Pulmonary artery endothelial cell (primary cell): ENCODE results near the gene RASA3. TPM values are rescaled to one million over a fixed set of nuclear protein-coding genes. Genes with fewer than 3 reads are reported as not detected.
"Not testable (repeated sequence)": the region's sequence is repeated elsewhere in the genome, so short reads cannot be mapped to it uniquely, and the experiment has no call there.

Experiments used
- DNase-seq: peaks from one replicate; pipeline ENCODE4 v3.0.0-alpha.2; 2011; ENCODE audit warnings: low read depth, low spot score
- total RNA-seq: library from RNA; depleted of rRNA; stranded (reverse); fragments of >200 nt; gene quantifications from 2 replicates; pipeline ENCODE4 v1.2.3, GENCODE V29; 2014

Gene RASA3
- total RNA-seq, 1 donor from 2014 or later = 41.5 TPM

GRCh38 chr13:114023716-114024602, 108.5 kb downstream of the RASA3 start:
- DNase-seq = no peak

- DNase-seq = no peak
These were observed 109.5 kb downstream of the RASA3 start for GRCh38 chr13:114022876-114023275.

GRCh38 chr13:114022309-114022669, 110.1 kb downstream of the RASA3 start:
- no peak for DNase-seq

- DNase-seq = no peak
These were observed 110.7 kb downstream of the RASA3 start for GRCh38 chr13:114021464-114022308.

GRCh38 chr13:114020750-114021463, 111.5 kb downstream of the RASA3 start:
- no peak for DNase-seq

GRCh38 chr13:114020134-114020533, 112.3 kb downstream of the RASA3 start:
- not testable (repeated sequence) for DNase-seq

GRCh38 chr13:114019367-114019766, 113.1 kb downstream of the RASA3 start:
- DNase-seq = no peak

GRCh38 chr13:114018461-114019055, 113.9 kb downstream of the RASA3 start:
- no peak for DNase-seq

GRCh38 chr13:114017966-114018365, 114.5 kb downstream of the RASA3 start:
- DNase-seq = no peak

GRCh38 chr13:114017028-114017630, 115.3 kb downstream of the RASA3 start:
- no peak for DNase-seq

- DNase-seq = no peak
These were observed 115.9 kb downstream of the RASA3 start for GRCh38 chr13:114016321-114017027.

- no peak for DNase-seq
These were observed 116.5 kb downstream of the RASA3 start for GRCh38 chr13:114015969-114016295.

GRCh38 chr13:114015111-114015968, 117.1 kb downstream of the RASA3 start:
- DNase-seq = no peak

- no peak for DNase-seq
These were observed 118.3 kb downstream of the RASA3 start for GRCh38 chr13:114013952-114014629.

- no peak for DNase-seq
These were observed 119.1 kb downstream of the RASA3 start for GRCh38 chr13:114013336-114013735.

GRCh38 chr13:114012921-114013320, 119.5 kb downstream of the RASA3 start:
- no peak for DNase-seq

GRCh38 chr13:114012141-114012540, 120.3 kb downstream of the RASA3 start:
- no peak for DNase-seq

GRCh38 chr13:114011226-114011625, 121.2 kb downstream of the RASA3 start:
- DNase-seq = no peak
